Ovary (tissue), 9 donors: ENCODE results near the gene CCND1. TPM values are rescaled to one million over a fixed set of nuclear protein-coding genes. Genes with fewer than 3 reads are reported as not detected.
A peak's percentile ranks its signal among the peaks of the same experiment; 100 is the strongest.

Source experiments
- DNase-seq, 5 donors: peaks; one replicate each; pipeline ENCODE4 v3.0.0-alpha.2; 2019 to 2020
- H3K27ac ChIP-seq, 2 donors: fragments of 200-600 bp; one replicate each; pipeline versions ENCODE4 v1.5.1 to v1.8.0; 2019 to 2022
- H3K27me3 ChIP-seq: fragments of 200-600 bp; one replicate; pipeline ENCODE4 v1.8.0; 2022
- H3K36me3 ChIP-seq: fragments of 200-600 bp; sonication (generic); one replicate; pipeline ENCODE4 v1.5.1; 2019
- H3K4me1 ChIP-seq: one replicate; pipeline ENCODE4 v1.8.1; 2013; ENCODE audit warnings: mild to moderate bottlenecking, moderate library complexity; ENCODE audit not compliant: insufficient read depth
- H3K4me3 ChIP-seq: fragments of 200-600 bp; sonication (generic); one replicate; pipeline ENCODE4 v1.5.1; 2017
- H3K9me3 ChIP-seq, 2 donors: fragments of 200-600 bp in 1 of 2; sonication (generic) in 1 of 2; one replicate each; pipeline versions ENCODE4 v1.5.1 to v1.8.1; 2013 to 2019; ENCODE audit warnings: mild to moderate bottlenecking in 1 of 2, moderate library complexity in 1 of 2
- EP300 ChIP-seq: sonication (generic); formaldehyde crosslinking; IDR thresholded peaks from one replicate; pipeline ENCODE4 v1.6.1; 2017; ENCODE audit warnings: antibody characterized with exemption
- POLR2A ChIP-seq: fragments of 450-650 bp; IDR thresholded peaks from one replicate; pipeline ENCODE4 v1.6.1; 2017; ENCODE audit warnings: antibody characterized with exemption, mild to moderate bottlenecking, moderate library complexity
- WGBS, 3 donors: extraction: QIAGEN DNeasy Blood & Tissue Kit in 1 of 3; methylation state at CpG; one replicate each; pipeline versions ENCODE4 v1.1.5 to v1.1.7; 2013 to 2017; 5-methylcytosine and 5-hydroxymethylcytosine counted together
- intact Hi-C, 4 donors: fragments of 100-400 bp; cut with DNase I; formaldehyde crosslinking; loops; one replicate each; pipeline versions ENCODE4 v1.11.0 to v1.15.1; 2022 to 2023
- polyA plus RNA-seq, 2 donors: library from polyadenylated mRNA; stranded (reverse); fragments of 200-250 nt in 1 of 2; fragments of 350-450 nt in 1 of 2; fragmentation: Illumina TruSeq in 1 of 2; extraction: RNeasy Lipid Tissue Mini Kit (QIAGEN cat#74804) in 1 of 2; gene quantifications; one replicate each; pipeline ENCODE4 v1.2.3, GENCODE V29; 2013 to 2014
- total RNA-seq, 7 donors: library from RNA; depleted of rRNA in 2 of 7; stranded (reverse); fragments of >200 nt in 2 of 7; fragmentation: NEBNext Ultra II Directional in 3 of 7; extraction: Animal tissue kit (Norgen Biotek cat#: 25700) in 3 of 7; gene quantifications; one replicate each; pipeline versions ENCODE4 v1.1.0 to v1.2.4, GENCODE V29; 2016 to 2023
- TF ChIP-seq, protein P1 (sequence below), 3 donors: fragments of 450-650 bp in 2 of 3; fragments of 200-600 bp in 1 of 3; IDR thresholded peaks; one replicate each; pipeline versions ENCODE4 v1.5.1 to v1.8.0; 2016 to 2022; ENCODE audit warnings: antibody characterized with exemption in 3 of 3, mild to moderate bottlenecking in 1 of 3
- donor health status: DM: no; HTN: no; CAD: no; lungs with moderate emphysema.
- donor health status: DM: no; HTN: no; CAD: no.
- donor health status: Bipolar disorder and iron deficiency.
- donor health status: DM: yes; HTN: yes; CAD: no.
- donor health status: DM: no; HTN: no; CAD: no.
- donor health status: DM: yes; HTN: yes; CAD: no.

Gene CCND1
- total and polyA plus RNA-seq, 9 donors, result 3.4 to 58.9 (median 19.2) TPM

DNA sequence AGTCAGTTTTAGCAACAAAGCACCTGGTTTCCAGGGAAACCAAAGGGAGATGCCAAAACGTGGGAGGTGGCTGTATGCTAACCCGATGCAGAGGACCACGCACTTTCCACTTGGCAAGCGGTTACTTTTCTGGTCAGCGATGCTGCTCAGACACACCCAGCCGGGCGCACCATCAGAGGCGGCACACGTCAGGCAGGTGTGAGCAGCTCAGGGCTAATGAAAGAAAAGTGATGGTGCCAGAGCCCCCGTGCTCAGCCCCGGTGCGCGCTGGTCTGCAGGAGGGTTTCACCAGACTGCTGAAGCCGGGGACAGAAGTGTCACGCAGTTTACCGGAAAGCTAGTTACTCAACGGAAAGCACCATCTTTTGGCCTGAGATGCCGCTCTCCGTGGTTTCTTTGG is 28.5 kb downstream of the CCND1 start:
- H3K4me1 ChIP-seq, result peaks cover 9% of the 10 kb centered on the region
- H3K27ac ChIP-seq, result no peak overlapping the region
- no peak for TF ChIP-seq POLR2A
- TF ChIP-seq, protein P1, sequence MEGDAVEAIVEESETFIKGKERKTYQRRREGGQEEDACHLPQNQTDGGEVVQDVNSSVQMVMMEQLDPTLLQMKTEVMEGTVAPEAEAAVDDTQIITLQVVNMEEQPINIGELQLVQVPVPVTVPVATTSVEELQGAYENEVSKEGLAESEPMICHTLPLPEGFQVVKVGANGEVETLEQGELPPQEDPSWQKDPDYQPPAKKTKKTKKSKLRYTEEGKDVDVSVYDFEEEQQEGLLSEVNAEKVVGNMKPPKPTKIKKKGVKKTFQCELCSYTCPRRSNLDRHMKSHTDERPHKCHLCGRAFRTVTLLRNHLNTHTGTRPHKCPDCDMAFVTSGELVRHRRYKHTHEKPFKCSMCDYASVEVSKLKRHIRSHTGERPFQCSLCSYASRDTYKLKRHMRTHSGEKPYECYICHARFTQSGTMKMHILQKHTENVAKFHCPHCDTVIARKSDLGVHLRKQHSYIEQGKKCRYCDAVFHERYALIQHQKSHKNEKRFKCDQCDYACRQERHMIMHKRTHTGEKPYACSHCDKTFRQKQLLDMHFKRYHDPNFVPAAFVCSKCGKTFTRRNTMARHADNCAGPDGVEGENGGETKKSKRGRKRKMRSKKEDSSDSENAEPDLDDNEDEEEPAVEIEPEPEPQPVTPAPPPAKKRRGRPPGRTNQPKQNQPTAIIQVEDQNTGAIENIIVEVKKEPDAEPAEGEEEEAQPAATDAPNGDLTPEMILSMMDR (IDR thresholded peaks at IDR 0.05), result no peak
- no peak for TF ChIP-seq EP300
- no peak overlapping the region for H3K4me3 ChIP-seq
- intact Hi-C loops, result no loop called here
- peak in 1 of 5 donors; percentile 13 for DNase-seq
- 87 to 89% (median 87%) methylated on average over 19 of the region's 19 CpGs for WGBS, 3 donors
- H3K27me3 ChIP-seq, result no peaks in the 10 kb centered on the region
- no peaks in the 10 kb centered on the region for H3K9me3 ChIP-seq
- H3K36me3 ChIP-seq, result no peaks in the 10 kb centered on the region

DNA sequence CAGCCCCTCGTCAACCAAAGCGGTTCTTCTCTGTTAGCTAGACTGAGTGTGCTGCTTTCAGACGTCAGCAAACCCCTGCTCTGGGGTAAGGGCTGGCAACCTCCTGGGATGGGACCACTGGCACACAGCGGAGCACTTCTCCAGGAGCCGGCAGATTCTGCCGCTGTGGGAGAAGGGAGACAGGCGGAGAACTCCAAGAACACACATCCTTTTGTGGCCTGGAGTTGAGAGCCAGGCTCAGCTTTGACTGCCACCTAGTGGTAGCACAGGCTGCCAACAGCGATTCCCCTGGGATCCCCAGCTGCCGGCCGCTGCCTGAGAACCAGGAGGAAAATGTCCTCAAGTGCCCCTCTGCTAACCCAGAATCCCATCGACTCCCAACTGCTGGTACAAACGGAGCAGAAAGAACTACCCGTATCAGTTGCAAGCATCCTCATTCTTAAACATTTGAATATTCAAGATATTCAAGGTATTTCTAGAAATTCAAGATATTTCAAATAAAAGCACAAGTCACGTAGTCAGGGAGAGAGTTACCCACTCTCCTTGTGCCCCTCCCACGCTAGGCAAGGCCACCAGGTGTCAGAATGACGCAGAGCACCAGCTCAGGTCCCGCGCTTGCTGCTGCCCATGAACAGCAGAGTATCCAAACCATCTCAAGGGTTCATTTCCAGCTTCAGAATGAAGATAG is 29.3 kb downstream of the CCND1 start:
- peak; percentile 73 to 91 (median 86) for DNase-seq
- no peak overlapping the region for H3K4me3 ChIP-seq
- intact Hi-C loops, result no loop called here
- WGBS, 3 donors, result 27 to 29% (median 28%) methylated on average over 18 of the region's 18 CpGs
- TF ChIP-seq, protein P1 (IDR thresholded peaks at IDR 0.05), result peak; percentile 70 to 80 (median 71)
- TF ChIP-seq EP300 (no peak), POLR2A (no peak)
- no peaks in the 10 kb centered on the region for H3K36me3 ChIP-seq
- no peaks in the 10 kb centered on the region for H3K9me3 ChIP-seq
- peaks cover 10% of the 10 kb centered on the region for H3K4me1 ChIP-seq
- H3K27me3 ChIP-seq, result no peaks in the 10 kb centered on the region
- no peak overlapping the region for H3K27ac ChIP-seq

DNA sequence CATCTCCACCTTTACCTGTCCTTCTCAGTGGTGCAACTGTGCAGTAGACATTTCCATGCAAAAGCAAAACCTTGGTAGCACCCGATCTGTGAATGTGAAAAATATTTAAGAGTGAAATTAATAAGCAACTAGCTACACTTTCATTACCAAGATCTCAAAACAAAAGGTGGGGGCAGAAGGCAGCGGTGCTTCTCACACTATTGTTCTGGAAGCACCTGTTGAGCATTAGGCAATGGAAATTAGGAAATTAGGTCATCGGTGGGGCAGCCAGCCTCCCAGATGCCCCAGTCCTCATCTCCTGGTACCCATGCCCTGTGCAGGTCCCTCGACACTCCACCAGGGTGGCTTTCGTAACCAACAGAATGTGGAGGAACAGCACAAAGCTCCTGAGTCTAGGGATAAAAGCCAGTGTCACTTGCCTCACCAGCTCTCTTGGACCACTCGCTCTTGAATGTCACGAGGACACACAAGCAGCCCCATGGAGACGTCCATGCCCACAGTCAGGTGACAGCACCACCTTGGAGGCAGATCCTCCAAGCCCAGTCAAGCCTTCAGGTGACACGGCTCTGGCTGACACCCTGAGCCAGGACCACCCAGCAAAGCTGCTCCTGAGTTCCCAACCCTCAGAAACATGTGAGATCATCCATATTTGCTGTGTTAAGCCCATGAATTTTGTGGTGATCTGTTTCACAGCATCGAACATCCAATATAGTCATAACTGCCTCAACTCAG is 30.9 kb downstream of the CCND1 start:
- WGBS, 3 donors, result 83 to 87% (median 86%) methylated on average over 10 of the region's 10 CpGs
- TF ChIP-seq POLR2A, result no peak
- TF ChIP-seq, protein P1 (IDR thresholded peaks at IDR 0.05), result no peak
- TF ChIP-seq EP300, result no peak
- Histone ChIP-seq H3K27me3 (no peaks in the 10 kb centered on the region), H3K9me3 (no peaks in the 10 kb centered on the region), H3K4me1 (peaks cover 10% of the 10 kb centered on the region), H3K27ac (no peak overlapping the region), H3K36me3 (no peaks in the 10 kb centered on the region), H3K4me3 (no peak overlapping the region)
- intact Hi-C loops, result no loop called here
- DNase-seq, result no peak

DNA sequence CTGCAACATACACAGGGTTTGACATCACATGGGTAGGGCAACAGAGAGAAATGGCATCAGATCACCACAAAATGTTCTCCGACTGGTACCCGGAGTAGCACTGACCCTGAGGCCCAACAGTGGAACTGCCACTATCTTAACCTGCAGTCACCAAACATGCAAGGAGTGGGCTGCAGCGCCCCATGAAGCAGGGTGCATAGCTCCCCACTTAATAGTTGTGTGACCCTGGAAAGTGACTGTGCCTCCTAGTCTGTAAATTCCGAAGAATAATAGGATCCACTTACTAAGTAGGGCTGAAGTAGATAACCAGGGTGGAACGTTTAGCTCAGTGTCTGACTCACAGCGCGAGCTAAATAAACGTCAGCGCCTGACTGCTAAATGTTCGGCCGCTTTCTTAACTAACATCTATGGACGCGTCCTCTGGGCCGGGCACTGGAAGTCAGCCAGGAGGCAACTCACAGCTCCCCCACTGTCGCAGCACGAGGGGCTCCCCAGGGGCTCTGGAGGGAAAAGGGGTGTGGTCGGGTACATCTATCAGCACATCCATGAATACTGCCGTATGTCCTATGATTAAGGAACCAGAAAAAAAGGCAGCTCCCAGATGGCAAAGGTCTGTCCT is 33.4 kb downstream of the CCND1 start:
- Histone ChIP-seq H3K27me3 (no peaks in the 10 kb centered on the region), H3K4me1 (peaks cover 10% of the 10 kb centered on the region), H3K4me3 (peak overlapping the region; percentile 98), H3K27ac (no peak overlapping the region), H3K36me3 (no peaks in the 10 kb centered on the region), H3K9me3 (no peaks in the 10 kb centered on the region)
- intact Hi-C loops, result no loop called here
- WGBS, 3 donors, result 12 to 19% (median 13%) methylated on average over 18 of the region's 18 CpGs
- DNase-seq, result peak in 3 of 5 donors; percentile 44 to 58 (median 57)
- TF ChIP-seq, protein P1 (IDR thresholded peaks at IDR 0.05), result no peak
